Gastrocnemius medialis (tissue), 4 donors: ENCODE measurements around the gene TIMP4.

Experiments
- CTCF ChIP-seq, 5 experiments: fragments of 450-650 bp in 3 of 5; fragments of 200-600 bp in 2 of 5; sonication (generic) in 2 of 5; IDR thresholded peaks in 4 of 5; conservative IDR thresholded peaks in 1 of 5; 1 replicate in 4 of 5; 2 replicates in 1 of 5; pipeline ENCODE4 v1.5.1; 2016 to 2019; ENCODE audit warnings: antibody characterized with exemption in 5 of 5, mild to moderate bottlenecking in 3 of 5, moderate library complexity in 3 of 5
- POLR2A ChIP-seq, 2 donors: fragments of 450-650 bp; IDR thresholded peaks; one replicate each; pipeline ENCODE4 v1.6.1; 2017; ENCODE audit warnings: antibody characterized with exemption in 2 of 2, mild to moderate bottlenecking in 2 of 2, moderate library complexity in 2 of 2

GRCh38 chr3:12201813-12202212 lies 43.1 kb upstream of the TIMP4 start:
- TF ChIP-seq CTCF (IDR thresholded peaks at IDR 0.05 in 4 of 5, conservative IDR thresholded peaks at IDR 0.05 in 1 of 5) (no peak), POLR2A (IDR thresholded peaks at IDR 0.05) (no peak)
